ENCODE data around the gene NTN5.

- TF ChIP-seq CTCF (IDR thresholded peaks at IDR 0.05) (no peak), POLR2A (IDR thresholded peaks at IDR 0.05) (no peak)
Observed at GRCh38 chr19:48615231-48616040, 57.4 kb downstream of the NTN5 start.
